Endodermal cell (in vitro differentiated cells): ENCODE measurements around the gene QRICH2. TPM values are rescaled to one million over a fixed set of nuclear protein-coding genes. Genes with fewer than 3 reads are reported as not detected.

Source experiments
- DNase-seq: peaks from one replicate; pipeline ENCODE4 v3.0.0-alpha.2; 2017
- H3K27ac ChIP-seq: 2 replicates; pipeline ENCODE4 v1.5.1; 2013; ENCODE audit warnings: mild to moderate bottlenecking, low read depth, low read length, moderate library complexity
- H3K27me3 ChIP-seq: 2 replicates; pipeline ENCODE4 v1.6.1; 2013; ENCODE audit warnings: mild to moderate bottlenecking, low read length, moderate library complexity; ENCODE audit not compliant: insufficient read depth, control insufficient read depth, poor library complexity, severe bottlenecking
- H3K36me3 ChIP-seq: 2 replicates; pipeline ENCODE4 v1.7.0; 2013; ENCODE audit warnings: mild to moderate bottlenecking, low read length, moderate library complexity; ENCODE audit not compliant: control insufficient read depth, insufficient read depth
- H3K4me1 ChIP-seq: one replicate; pipeline ENCODE4 v1.7.0; 2013; ENCODE audit warnings: low read length; ENCODE audit not compliant: control insufficient read depth, insufficient read depth
- H3K4me3 ChIP-seq: 2 replicates; pipeline ENCODE4 v1.5.1; 2013; ENCODE audit warnings: mild to moderate bottlenecking, low read length, moderate library complexity
- H3K9ac ChIP-seq: 2 replicates; pipeline ENCODE4 v1.6.1; 2013; ENCODE audit warnings: mild to moderate bottlenecking, low read length, moderate library complexity; ENCODE audit not compliant: poor library complexity, severe bottlenecking; ENCODE audit errors: extremely low read depth
- H3K9me3 ChIP-seq: 2 replicates; pipeline ENCODE4 v1.6.1; 2013; ENCODE audit warnings: mild to moderate bottlenecking, low read length, moderate library complexity; ENCODE audit not compliant: control insufficient read depth
- H3K27ac Mint-ChIP-seq: 2 replicates; pipeline ENCODE4 v1.8.0; 2020; ENCODE audit warnings: mixed read lengths
- H3K27me3 Mint-ChIP-seq: 2 replicates; pipeline ENCODE4 v1.8.0; 2021; ENCODE audit warnings: mild to moderate bottlenecking, mixed read lengths; ENCODE audit not compliant: insufficient read depth
- H3K36me3 Mint-ChIP-seq: 2 replicates; pipeline ENCODE4 v1.8.0; 2020; ENCODE audit warnings: low read depth, mixed read lengths
- H3K4me1 Mint-ChIP-seq: 2 replicates; pipeline ENCODE4 v1.8.0; 2020; ENCODE audit warnings: mixed read lengths
- H3K4me3 Mint-ChIP-seq: 2 replicates; pipeline ENCODE4 v1.8.0; 2020; ENCODE audit warnings: mild to moderate bottlenecking, moderate library complexity, mixed read lengths
- H3K9me3 Mint-ChIP-seq: 2 replicates; pipeline ENCODE4 v1.8.0; 2020; ENCODE audit warnings: mild to moderate bottlenecking, mixed read lengths
- CTCF ChIP-seq: fragments of 200-600 bp; sonication (generic); conservative IDR thresholded peaks from 2 replicates; pipeline ENCODE4 v1.5.0; 2021; ENCODE audit warnings: antibody characterized with exemption, mild to moderate bottlenecking
- WGBS, 2 experiments: methylation state at CpG; one replicate each; pipeline versions ENCODE4 v1.1.5 to v1.1.7; 2013; ENCODE audit warnings: missing lambda C conversion rate in 2 of 2, mixed read lengths in 1 of 2; ENCODE audit not compliant: insufficient coverage in 1 of 2, insufficient read length in 1 of 2; 5-methylcytosine and 5-hydroxymethylcytosine counted together
- total RNA-seq, 2 donors: library from RNA; stranded (reverse); fragmentation: NEBNext Ultra II Directional in 1 of 2; extraction: Animal tissue kit (Norgen Biotek cat#: 25700) in 1 of 2; gene quantifications; 2 replicates in 1 of 2; 3 replicates in 1 of 2; pipeline ENCODE4 v1.2.1, GENCODE V29; 2021

Gene QRICH2
- total RNA-seq, 2 donors from 2014 or later: 3.5 to 5.0 TPM

DNA sequence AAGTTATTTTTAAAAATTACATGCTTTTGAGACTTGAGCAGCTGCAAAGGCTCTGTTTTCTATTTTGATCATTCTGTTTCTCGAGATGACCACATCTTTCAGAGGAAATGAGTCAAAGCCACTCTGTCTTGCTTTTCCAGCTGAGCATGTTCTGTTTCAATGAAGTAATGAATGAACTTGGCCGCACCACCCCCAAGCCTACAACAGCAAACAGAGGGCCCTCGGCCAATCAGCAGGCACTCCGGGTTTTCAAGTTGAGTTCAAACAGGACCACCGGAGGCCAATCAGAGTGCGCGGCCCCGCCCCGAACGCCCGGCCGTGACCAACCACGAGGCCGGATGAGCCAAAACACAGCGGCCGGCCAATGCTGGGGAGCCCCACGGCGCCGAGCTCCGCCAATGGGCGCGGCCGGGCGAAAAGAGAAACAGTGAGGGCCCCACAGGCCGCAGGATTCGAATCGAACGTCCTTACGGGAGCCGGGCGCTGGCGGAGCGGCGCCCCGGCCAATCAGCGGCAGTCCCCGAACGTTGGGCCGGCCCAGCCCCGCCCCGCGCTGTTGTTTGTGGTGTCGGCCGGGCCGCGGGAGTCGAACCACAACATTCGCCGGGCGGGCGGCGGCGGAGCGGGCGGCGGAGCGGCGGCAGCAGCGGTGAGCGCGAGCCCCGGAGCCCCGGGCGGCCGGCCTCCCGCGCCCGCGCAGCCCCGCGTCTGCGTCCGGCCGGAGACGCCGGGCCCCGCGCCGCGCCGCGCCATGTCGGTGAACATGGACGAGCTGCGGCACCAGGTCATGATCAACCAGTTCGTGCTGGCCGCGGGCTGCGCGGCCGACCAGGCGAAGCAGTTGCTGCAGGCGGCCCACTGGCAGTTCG lies 43.1 kb downstream of the QRICH2 start, which contains the start of gene UBALD2:
Gene UBALD2, plus strand, starts transcription at position 594 of the 869 bp plus-strand sequence. Its CDS starts 158 bp downstream, at position 752.
- peak within 1 kb of the TSS; percentile 91 for H3K27ac Mint-ChIP-seq
- Histone ChIP-seq H3K27ac (peak within 1 kb of the TSS; percentile 66), H3K4me1 (peaks cover 22% of the 10 kb centered on the region), H3K36me3 (peaks cover 18% of the 10 kb centered on the region), H3K9me3 (no peaks in the 10 kb centered on the region), H3K27me3 (no peaks in the 10 kb centered on the region), H3K9ac (peak within 1 kb of the TSS; percentile 88), H3K4me3 (peak within 1 kb of the TSS; percentile 94)
- no peaks in the 10 kb centered on the region for H3K27me3 Mint-ChIP-seq
- H3K4me1 Mint-ChIP-seq: peaks cover 27% of the 10 kb centered on the region
- peak within 1 kb of the TSS; percentile 79 for H3K4me3 Mint-ChIP-seq
- H3K9me3 Mint-ChIP-seq: no peaks in the 10 kb centered on the region
- WGBS, 2 experiments: 0% methylated on average over 53 to 94 of the region's 94 CpGs
- no peak for TF ChIP-seq CTCF
- DNase-seq: peak; percentile 100
- H3K36me3 Mint-ChIP-seq: peaks cover 13% of the 10 kb centered on the region

- DNase-seq: no peak
These were observed 43.7 kb downstream of the QRICH2 start for GRCh38 chr17:76264425-76264754.

DNA sequence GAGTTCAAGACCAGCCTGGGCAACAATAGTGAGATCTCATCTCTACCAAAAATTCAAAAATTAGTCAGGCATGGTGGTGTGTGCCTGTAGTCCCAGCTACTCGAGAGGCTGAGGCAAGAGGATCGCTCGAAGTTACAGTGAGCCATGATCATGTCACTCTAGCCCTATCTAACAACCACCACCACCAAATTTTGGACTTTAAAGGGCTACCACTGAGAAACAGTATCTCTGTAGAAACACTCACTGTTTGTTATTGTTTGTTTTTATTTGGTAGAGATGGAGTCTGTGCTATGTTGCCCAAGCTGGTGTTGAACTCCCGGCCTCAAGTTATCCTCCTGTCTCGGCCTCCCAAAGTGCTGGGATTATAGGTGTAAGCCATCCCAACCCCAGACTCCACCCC lies 44.2 kb downstream of the QRICH2 start:
- no peak overlapping the region for H3K27ac ChIP-seq
- no peak overlapping the region for H3K4me3 ChIP-seq
- no peak for TF ChIP-seq CTCF
- Mint-ChIP-seq H3K9me3 (no peaks in the 10 kb centered on the region), H3K36me3 (peaks cover 9% of the 10 kb centered on the region), H3K4me3 (no peak overlapping the region), H3K27me3 (no peaks in the 10 kb centered on the region), H3K4me1 (peaks cover 34% of the 10 kb centered on the region), H3K27ac (no peak overlapping the region)
- peaks cover 15% of the 10 kb centered on the region for H3K36me3 ChIP-seq
- H3K4me1 ChIP-seq: peaks cover 12% of the 10 kb centered on the region
- no peak for DNase-seq
- H3K9me3 ChIP-seq: no peaks in the 10 kb centered on the region
- no peaks in the 10 kb centered on the region for H3K27me3 ChIP-seq
- WGBS, 2 experiments: 96 to 100% methylated on average over 4 to 5 of the region's 5 CpGs
- H3K9ac ChIP-seq: no peak overlapping the region

More at GRCh38 chr17:76264425-76264754, 43.7 kb downstream of the QRICH2 start:
- Histone ChIP-seq H3K27me3 (no peaks in the 10 kb centered on the region), H3K9ac (no peak overlapping the region), H3K9me3 (no peaks in the 10 kb centered on the region), H3K36me3 (peaks cover 15% of the 10 kb centered on the region), H3K27ac (no peak overlapping the region), H3K4me1 (peaks cover 17% of the 10 kb centered on the region), H3K4me3 (peak overlapping the region; percentile 42)
- peak overlapping the region; percentile 79 for H3K4me3 Mint-ChIP-seq
- peak overlapping the region; percentile 23 for H3K27ac Mint-ChIP-seq
- no peaks in the 10 kb centered on the region for H3K27me3 Mint-ChIP-seq
- WGBS, 2 experiments: 87 to 88% methylated on average over 9 of the region's 9 CpGs
- H3K9me3 Mint-ChIP-seq: no peaks in the 10 kb centered on the region
- no peak for TF ChIP-seq CTCF
- peaks cover 33% of the 10 kb centered on the region for H3K4me1 Mint-ChIP-seq
- peaks cover 11% of the 10 kb centered on the region for H3K36me3 Mint-ChIP-seq
